Measurements from ENCODE around the gene GABPB1.

GABPB1 gene

DNA sequence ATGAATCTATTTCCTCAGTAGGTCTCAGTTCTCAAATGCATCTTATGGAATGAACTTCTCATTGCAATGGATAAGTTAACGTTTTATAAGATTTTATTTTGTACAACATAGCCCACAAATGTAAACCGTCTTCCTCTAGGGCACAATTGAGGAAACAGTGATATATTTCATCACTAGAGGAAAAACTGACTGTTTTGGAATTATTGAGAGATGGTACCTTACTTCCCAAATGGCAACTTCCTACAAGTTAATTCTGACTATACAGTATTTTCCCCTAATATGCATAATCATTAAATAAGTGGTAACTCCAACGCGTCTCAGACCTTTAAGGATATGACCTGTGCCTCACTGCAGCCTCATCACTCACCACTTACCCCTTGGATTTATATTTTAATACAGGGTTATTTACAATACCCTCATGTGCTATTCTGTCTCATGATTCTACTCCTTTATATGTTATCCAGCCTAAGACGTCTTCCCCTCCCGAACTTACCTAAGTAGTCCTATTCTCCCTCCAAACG lies 13.3 kb downstream of the GABPB1 start:
- Histone ChIP-seq H3K36me3 (ENCODE audit: insufficient read depth) (no peaks in the 10 kb centered on the region), H2AFZ (ENCODE audit: low read depth) (no peak overlapping the region), H3K4me2 (no peak overlapping the region), H3K9ac (no peak overlapping the region), H3K27me3 (ENCODE audit: insufficient read depth, low read depth) (no peaks in the 10 kb centered on the region), H3K4me3 (IDR thresholded peaks at IDR 0.05; ENCODE audit: insufficient read depth, low read depth, low read length) (no peak overlapping the region), H3K27ac (no peak overlapping the region), H3K79me2 (ENCODE audit: insufficient read depth, low read depth) (peaks cover 3% of the 10 kb centered on the region; the same call in 1 of the 2 replicates), H4K20me1 (ENCODE audit: insufficient read depth) (no peaks in the 10 kb centered on the region), H3K4me1 (ENCODE audit: low read depth, poor library complexity, severe bottlenecking) (no peaks in the 10 kb centered on the region)
- TF ChIP-seq, protein P1, sequence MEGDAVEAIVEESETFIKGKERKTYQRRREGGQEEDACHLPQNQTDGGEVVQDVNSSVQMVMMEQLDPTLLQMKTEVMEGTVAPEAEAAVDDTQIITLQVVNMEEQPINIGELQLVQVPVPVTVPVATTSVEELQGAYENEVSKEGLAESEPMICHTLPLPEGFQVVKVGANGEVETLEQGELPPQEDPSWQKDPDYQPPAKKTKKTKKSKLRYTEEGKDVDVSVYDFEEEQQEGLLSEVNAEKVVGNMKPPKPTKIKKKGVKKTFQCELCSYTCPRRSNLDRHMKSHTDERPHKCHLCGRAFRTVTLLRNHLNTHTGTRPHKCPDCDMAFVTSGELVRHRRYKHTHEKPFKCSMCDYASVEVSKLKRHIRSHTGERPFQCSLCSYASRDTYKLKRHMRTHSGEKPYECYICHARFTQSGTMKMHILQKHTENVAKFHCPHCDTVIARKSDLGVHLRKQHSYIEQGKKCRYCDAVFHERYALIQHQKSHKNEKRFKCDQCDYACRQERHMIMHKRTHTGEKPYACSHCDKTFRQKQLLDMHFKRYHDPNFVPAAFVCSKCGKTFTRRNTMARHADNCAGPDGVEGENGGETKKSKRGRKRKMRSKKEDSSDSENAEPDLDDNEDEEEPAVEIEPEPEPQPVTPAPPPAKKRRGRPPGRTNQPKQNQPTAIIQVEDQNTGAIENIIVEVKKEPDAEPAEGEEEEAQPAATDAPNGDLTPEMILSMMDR (conservative IDR thresholded peaks at IDR 0.05; ENCODE audit: low read depth, low read length), result no peak

DNA sequence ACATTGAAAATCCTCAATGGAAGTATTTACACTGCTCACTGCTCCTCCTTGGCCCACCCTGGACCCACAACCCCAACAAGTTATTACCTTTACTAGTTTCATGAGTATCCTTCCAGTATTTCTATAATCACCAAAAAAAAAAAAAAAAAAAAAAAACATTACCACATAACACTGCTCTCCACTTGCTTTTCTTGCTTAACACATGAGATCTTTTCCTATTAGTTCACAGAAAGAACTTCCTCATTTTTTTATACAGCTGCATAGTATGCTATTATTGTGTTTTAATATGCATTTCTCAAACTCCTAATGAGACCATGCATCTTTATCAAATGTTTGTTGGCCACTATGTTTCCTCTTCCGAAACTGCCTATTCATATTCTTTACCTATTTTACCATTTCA lies 14.6 kb downstream of the GABPB1 start:
- no peaks in the 10 kb centered on the region for H4K20me1 ChIP-seq (ENCODE audit: insufficient read depth)
- H2AFZ ChIP-seq (ENCODE audit: low read depth), result no peak overlapping the region
- no peaks in the 10 kb centered on the region for H3K4me1 ChIP-seq (ENCODE audit: low read depth, poor library complexity, severe bottlenecking)
- no peak overlapping the region for H3K27ac ChIP-seq
- no peaks in the 10 kb centered on the region for H3K27me3 ChIP-seq (ENCODE audit: insufficient read depth, low read depth)
- TF ChIP-seq, protein P1 (conservative IDR thresholded peaks at IDR 0.05; ENCODE audit: low read depth, low read length), result no peak
- H3K4me2 ChIP-seq, result no peak overlapping the region
- no peaks in the 10 kb centered on the region for H3K36me3 ChIP-seq (ENCODE audit: insufficient read depth)
- H3K9ac ChIP-seq, result no peak overlapping the region
- H3K79me2 ChIP-seq (ENCODE audit: insufficient read depth, low read depth), result peaks cover 4% of the 10 kb centered on the region; the same call in 1 of the 2 replicates
- H3K4me3 ChIP-seq (IDR thresholded peaks at IDR 0.05; ENCODE audit: insufficient read depth, low read depth, low read length), result no peak overlapping the region

- Histone ChIP-seq H4K20me1 (ENCODE audit: insufficient read depth) (no peaks in the 10 kb centered on the region), H3K79me2 (ENCODE audit: insufficient read depth, low read depth) (peaks cover 8% of the 10 kb centered on the region; the same call in 1 of the 2 replicates), H2AFZ (ENCODE audit: low read depth) (no peak overlapping the region), H3K4me2 (no peak overlapping the region), H3K36me3 (ENCODE audit: insufficient read depth) (no peaks in the 10 kb centered on the region), H3K27ac (no peak overlapping the region), H3K27me3 (ENCODE audit: insufficient read depth, low read depth) (no peaks in the 10 kb centered on the region), H3K4me1 (ENCODE audit: low read depth, poor library complexity, severe bottlenecking) (no peaks in the 10 kb centered on the region), H3K4me3 (IDR thresholded peaks at IDR 0.05; ENCODE audit: insufficient read depth, low read depth, low read length) (no peak overlapping the region), H3K9ac (no peak overlapping the region)
- TF ChIP-seq, protein P1 (conservative IDR thresholded peaks at IDR 0.05; ENCODE audit: low read depth, low read length), result no peak
These were observed 15.3 kb downstream of the GABPB1 start for GRCh38 chr15:50339717-50340116.

- TF ChIP-seq, protein P1 (conservative IDR thresholded peaks at IDR 0.05; ENCODE audit: low read depth, low read length), result no peak
- Histone ChIP-seq H3K4me2 (no peak overlapping the region), H3K4me1 (ENCODE audit: low read depth, poor library complexity, severe bottlenecking) (no peaks in the 10 kb centered on the region), H3K27me3 (ENCODE audit: insufficient read depth, low read depth) (no peaks in the 10 kb centered on the region), H4K20me1 (ENCODE audit: insufficient read depth) (no peaks in the 10 kb centered on the region), H3K4me3 (IDR thresholded peaks at IDR 0.05; ENCODE audit: insufficient read depth, low read depth, low read length) (no peak overlapping the region), H3K79me2 (ENCODE audit: insufficient read depth, low read depth) (0 out of 2 replicates have a peak, but pooled peaks cover 5% of the 10 kb centered on the region), H3K9ac (no peak overlapping the region), H2AFZ (ENCODE audit: low read depth) (no peak overlapping the region), H3K36me3 (ENCODE audit: insufficient read depth) (no peaks in the 10 kb centered on the region), H3K27ac (no peak overlapping the region)
These were observed 19.7 kb downstream of the GABPB1 start for GRCh38 chr15:50335251-50335650.

Measured in KMS-11 (cell line).